ENCODE results near the gene CDH13.
A peak's percentile ranks its signal among the peaks of the same experiment; 100 is the strongest.

Gene CDH13

DNA sequence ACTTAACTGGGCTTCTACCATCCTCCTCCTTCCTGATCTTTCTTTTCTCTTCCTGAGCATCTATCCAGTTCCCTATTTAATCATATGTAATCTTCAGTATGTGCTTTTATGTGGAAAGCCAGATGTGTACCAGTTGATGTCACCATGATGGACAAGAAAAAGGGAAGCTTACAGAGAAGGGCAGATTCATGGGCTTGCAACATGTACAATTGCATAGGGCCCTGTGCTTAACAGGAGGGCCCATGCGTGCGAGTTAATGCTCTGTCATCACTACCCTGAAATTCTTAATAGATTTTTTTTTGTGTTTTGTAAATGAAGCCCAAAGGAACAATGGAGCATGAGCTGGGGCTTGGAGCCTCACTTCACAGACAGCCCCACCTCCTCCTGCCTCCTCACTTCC is 124.3 kb downstream of the CDH13 start:
- no peak for DNase-seq

DNA sequence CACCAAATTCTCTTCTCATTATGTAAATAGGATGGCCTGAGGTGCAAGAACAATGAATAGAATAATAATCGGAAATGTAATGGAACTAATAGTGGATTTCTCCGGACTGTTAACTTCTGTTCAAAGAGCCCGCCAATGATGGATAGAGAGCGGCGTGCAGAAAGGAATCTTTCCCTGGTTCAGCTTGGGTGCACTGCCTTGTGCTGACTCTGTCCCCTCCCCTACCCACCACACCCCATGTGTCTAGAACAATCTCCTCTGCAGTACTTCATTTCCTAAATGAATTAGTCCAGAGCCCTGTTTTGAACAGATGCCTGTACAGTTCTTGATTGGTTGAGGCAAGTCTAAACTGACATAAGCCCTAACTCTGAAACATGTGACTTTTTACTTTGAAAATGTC is 125.4 kb downstream of the CDH13 start:
- no peak for DNase-seq

DNA sequence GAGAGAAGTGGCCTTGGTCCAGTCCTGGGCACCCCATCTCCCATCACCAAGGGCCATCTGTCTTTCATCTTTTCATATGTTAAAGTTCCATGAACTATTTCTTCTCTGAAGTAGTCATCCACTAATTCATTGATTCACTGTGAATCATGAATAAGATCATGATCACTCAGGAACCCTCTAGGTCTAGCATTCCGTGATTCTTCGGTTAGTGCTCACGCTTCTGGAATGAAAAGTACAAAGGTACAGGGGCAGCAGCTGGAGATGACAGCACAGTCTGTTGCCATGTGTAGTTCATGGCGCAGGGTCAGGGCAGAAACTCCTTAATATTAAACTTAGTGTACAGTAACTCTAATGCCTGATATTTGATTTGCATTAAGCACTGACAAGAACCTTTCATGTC is 127.1 kb downstream of the CDH13 start:
- DNase-seq = no peak

DNA sequence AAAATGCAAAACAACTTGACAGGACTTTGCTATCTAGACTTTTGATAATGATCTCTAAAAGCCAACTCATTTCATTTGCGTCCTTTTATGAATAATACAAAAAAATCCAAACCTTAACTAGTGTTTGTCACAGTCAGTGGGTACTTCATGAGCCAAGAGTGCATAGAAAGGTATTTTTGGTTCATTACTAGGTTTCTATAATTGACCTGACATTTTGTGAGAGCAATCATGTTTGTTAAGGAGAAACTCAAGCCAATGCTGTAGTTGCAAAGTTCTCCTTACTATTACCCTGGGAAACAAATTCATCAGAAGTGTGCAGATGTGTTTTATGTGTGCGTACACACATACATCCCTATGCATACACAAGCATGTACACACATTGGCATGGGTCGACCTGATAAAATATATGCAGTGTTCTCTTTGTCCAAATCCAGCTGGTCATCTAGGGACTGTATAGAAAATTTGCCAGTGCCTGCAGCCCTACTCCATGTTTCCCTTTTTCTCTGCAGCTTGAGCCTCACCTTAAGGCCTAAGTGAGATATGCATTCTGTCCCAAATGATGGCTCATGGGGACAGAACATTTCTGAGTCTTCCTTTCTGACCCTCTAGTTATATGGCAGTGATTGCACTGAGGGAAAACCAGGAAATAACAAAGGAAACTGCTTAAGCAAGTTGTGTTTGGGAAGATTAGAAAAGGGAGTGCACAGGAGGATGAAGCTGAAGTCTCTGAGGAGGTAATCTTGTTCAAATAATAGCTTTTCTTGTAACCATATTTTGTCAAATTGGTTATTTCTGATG is 128.1 kb downstream of the CDH13 start:
- DNase-seq = no peak

GRCh38 chr16:82755570-82756282 is 129.0 kb downstream of the CDH13 start:
- no peak for DNase-seq

DNA sequence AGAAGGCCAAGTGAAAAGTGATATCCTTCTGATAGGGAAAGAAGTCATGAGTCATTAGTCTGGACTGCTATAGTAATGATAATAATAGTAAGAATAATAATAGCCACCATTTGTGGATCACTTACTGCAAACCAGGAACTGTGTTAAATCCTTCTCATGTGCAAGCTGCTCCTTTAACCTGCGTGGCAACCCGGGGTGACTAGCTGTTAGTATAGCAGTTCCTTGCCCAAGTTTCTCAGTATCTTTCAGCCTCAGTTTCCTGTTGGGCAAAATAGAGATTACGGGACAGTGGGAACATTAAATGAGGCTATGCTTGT is 129.5 kb downstream of the CDH13 start:
- no peak for DNase-seq

- no peak for DNase-seq
These were observed 131.6 kb downstream of the CDH13 start for GRCh38 chr16:82758406-82758805.

- no peak for DNase-seq
These were observed 132.1 kb downstream of the CDH13 start for GRCh38 chr16:82758904-82759303.

DNA sequence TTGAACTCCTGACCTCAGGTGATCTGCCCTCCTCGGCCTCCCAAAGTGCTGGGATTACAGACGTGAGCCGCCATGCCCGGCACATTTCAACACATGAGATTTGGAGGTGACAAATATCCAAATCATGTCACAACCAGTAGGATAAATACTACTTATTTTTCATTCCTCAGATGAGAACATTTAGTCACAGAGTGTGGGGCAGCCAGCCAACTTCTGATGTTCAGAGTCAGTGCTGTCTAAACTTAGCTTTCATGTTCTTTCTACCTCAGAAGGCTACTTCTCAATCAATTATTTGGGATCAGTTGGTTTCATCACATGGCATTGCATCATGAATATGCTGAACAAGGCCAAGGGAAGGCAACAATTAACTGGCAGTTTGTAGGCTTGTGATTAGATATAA is 134.5 kb downstream of the CDH13 start:
- no peak for DNase-seq

GRCh38 chr16:82761858-82762257 is 135.1 kb downstream of the CDH13 start:
- no peak for DNase-seq

- DNase-seq = no peak
These were observed 136.6 kb downstream of the CDH13 start for GRCh38 chr16:82763371-82763770.

DNA sequence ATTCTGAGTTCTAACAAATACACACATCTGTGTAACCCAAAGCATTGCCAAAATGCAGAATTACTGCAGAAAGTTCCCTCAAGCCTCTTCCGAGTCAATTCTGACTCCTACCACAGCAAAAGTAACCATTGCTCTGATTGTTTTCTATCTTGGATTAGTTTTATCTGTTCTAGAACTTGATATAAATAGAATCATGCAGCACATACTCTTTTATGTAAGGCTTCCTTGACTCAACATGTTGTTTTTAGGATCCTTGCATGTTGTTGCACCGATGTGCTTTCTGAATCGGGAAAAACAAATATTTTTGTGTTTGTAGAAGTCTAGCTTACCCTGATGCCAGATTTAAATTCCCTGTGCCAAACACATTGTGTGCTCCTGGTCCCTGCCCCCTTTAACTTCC is 140.4 kb downstream of the CDH13 start:
- DNase-seq = no peak

DNA sequence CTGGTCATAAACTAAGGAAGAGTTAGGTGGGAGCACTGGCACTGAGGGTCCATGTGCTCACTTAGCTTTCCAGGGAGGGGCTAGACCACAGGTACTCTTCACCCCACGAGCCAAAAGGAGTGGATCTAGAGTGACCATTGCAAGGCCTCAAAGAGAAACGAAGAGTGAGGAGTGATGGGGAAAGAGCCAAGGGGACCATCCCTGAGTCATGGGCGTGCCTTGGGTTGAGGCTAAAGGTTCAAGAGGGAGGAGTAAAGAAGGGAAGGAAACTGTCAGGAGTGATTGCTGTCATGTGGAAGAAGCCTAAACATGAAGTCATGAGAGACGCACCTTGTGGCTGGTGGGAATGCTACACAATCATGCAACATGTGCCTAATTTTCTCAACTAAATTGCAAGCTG is 141.0 kb downstream of the CDH13 start:
- no peak for DNase-seq

- no peak for DNase-seq
These were observed 143.1 kb downstream of the CDH13 start for GRCh38 chr16:82769845-82770244.

DNA sequence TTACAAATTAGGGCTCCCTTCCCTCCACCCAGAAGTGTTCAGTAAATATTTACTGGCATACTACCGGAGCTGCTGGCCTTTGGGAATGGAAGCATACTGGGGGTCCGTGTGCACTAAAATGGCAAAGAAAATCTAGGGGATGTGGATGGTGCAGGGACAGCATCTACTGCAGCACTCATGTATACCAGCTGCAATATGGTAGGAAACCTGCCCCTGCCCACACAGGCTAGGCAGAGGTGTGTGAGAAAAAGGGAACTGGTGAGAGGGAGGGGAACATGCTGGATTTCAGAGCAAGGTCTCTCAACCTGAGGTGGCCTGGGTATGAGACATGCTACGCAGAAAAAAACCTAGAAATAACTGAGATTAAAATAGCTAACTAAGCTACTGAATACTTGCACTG is 145.4 kb downstream of the CDH13 start:
- no peak for DNase-seq

GRCh38 chr16:82773018-82773417 is 146.2 kb downstream of the CDH13 start:
- no peak for DNase-seq

- DNase-seq = peak; percentile 77
These were observed 149.8 kb downstream of the CDH13 start for GRCh38 chr16:82776470-82777146.

- DNase-seq = no peak
These were observed 156.0 kb downstream of the CDH13 start for GRCh38 chr16:82782715-82783251.

- no peak for DNase-seq
These were observed 157.3 kb downstream of the CDH13 start for GRCh38 chr16:82783933-82784572.

DNA sequence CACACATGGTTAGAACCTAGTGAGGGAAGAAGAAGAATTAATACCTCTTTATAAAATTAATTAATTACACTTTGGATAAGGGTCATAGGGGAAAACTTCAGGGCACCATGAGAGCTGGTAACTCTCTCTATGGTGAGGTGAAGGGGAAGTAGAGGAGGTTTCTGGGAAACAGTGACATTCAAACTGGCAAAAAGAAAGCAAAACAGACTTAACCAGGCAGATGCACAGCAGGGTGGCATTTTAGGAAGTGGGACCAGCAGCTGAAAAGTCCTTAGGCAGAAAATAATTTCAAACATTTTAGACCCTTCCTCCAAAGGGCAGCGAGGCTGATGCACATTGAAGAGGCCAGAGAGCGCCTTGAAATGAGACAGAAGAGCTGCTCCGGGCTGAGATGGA is 157.8 kb downstream of the CDH13 start:
- no peak for DNase-seq

- DNase-seq = no peak
These were observed 161.5 kb downstream of the CDH13 start for GRCh38 chr16:82788225-82788624.

GRCh38 chr16:82788919-82789318 is 162.2 kb downstream of the CDH13 start:
- DNase-seq = no peak

- DNase-seq = no peak
These were observed 165.9 kb downstream of the CDH13 start for GRCh38 chr16:82792693-82793092.

Data from inflammatory macrophage (primary cell).